Gastroesophageal sphincter (tissue), 4 donors: ENCODE data around the gene DHRSX. TPM values are rescaled to one million over a fixed set of nuclear protein-coding genes. Genes with fewer than 3 reads are reported as not detected.

Source experiments
- ATAC-seq: fragments of 150-250 bp; one replicate; pipeline ENCODE4 v1.9.1; 2016; ENCODE audit warnings: mild to moderate bottlenecking, moderate library complexity
- H3K27ac ChIP-seq, 4 donors: fragments of 200-600 bp; sonication (generic) in 3 of 4; 1 replicate in 3 of 4; 2 replicates in 1 of 4; pipeline ENCODE4 v1.5.1; 2016 to 2019
- H3K27me3 ChIP-seq: fragments of 200-600 bp; sonication (generic); one replicate; pipeline ENCODE4 v1.5.1; 2019
- H3K36me3 ChIP-seq, 2 donors: fragments of 200-600 bp; sonication (generic); one replicate each; pipeline ENCODE4 v1.5.1; 2019; ENCODE audit warnings: control low read depth in 1 of 2
- H3K4me1 ChIP-seq, 3 donors: fragments of 200-600 bp; sonication (generic); 1 replicate in 2 of 3; 2 replicates in 1 of 3; pipeline ENCODE4 v1.5.1; 2016 to 2019; ENCODE audit warnings: control low read depth in 2 of 3
- H3K4me3 ChIP-seq, 2 donors: fragments of 200-600 bp; sonication (generic); one replicate each; pipeline ENCODE4 v1.5.1; 2019; ENCODE audit warnings: mild to moderate bottlenecking in 1 of 2, moderate library complexity in 1 of 2
- H3K9me3 ChIP-seq, 3 donors: fragments of 200-600 bp; sonication (generic); one replicate each; pipeline ENCODE4 v1.5.1; 2017 to 2019; ENCODE audit warnings: control low read depth in 2 of 3
- CTCF ChIP-seq, 4 experiments: fragments of 200-600 bp in 2 of 4; fragments of 450-650 bp in 2 of 4; sonication (generic) in 1 of 4; IDR thresholded peaks; one replicate each; pipeline ENCODE4 v1.5.1; 2017 to 2019; ENCODE audit warnings: antibody characterized with exemption in 4 of 4, mild to moderate bottlenecking in 2 of 4, moderate library complexity in 2 of 4
- EP300 ChIP-seq: sonication (generic); formaldehyde crosslinking; IDR thresholded peaks from one replicate; pipeline ENCODE4 v1.6.1; 2017; ENCODE audit warnings: antibody characterized with exemption, mild to moderate bottlenecking
- POLR2A ChIP-seq, 2 donors: fragments of 450-650 bp; IDR thresholded peaks; one replicate each; pipeline ENCODE4 v1.6.1; 2017; ENCODE audit warnings: antibody characterized with exemption in 2 of 2, mild to moderate bottlenecking in 2 of 2, moderate library complexity in 1 of 2
- POLR2AphosphoS5 ChIP-seq: sonication (generic); formaldehyde crosslinking; IDR thresholded peaks from one replicate; pipeline ENCODE4 v1.6.1; 2017; ENCODE audit warnings: antibody characterized with exemption
- WGBS, 2 donors: methylation state at CpG; one replicate each; pipeline ENCODE4 v1.1.5; 2018; ENCODE audit warnings: low coverage in 1 of 2; 5-methylcytosine and 5-hydroxymethylcytosine counted together
- total RNA-seq, 4 donors: library from RNA; depleted of rRNA; stranded (reverse); fragments of >200 nt; gene quantifications; one replicate each; pipeline ENCODE4 v1.1.0, GENCODE V29; 2016

The DHRSX gene
- total RNA-seq, 4 donors from 2014 or later: 16.8 to 26.3 (median 21.1) TPM

DNA sequence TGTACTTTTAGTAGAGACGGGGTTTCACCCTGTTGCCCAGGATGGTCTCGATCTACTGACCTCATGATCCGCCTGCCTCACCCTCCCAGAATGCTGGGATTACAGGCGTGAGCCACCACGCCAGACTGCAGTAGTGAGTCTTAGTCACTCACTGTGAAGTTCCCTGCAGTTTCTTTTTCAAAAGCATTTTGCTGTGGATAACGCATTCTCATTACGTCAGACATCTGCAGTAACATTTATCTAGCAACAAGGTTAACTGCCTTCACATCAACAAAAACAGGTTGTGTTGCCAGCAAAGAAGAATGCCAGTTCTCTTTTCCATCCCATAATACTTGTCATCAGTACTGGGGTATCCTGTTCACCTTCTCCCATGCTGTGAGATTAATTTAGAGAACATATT lies 164.6 kb downstream of the DHRSX start:
- WGBS, 2 donors: 100% methylated on average over 5 of the region's 7 CpGs
- Histone ChIP-seq H3K4me3 (no peak overlapping the region), H3K27ac (no peak overlapping the region), H3K36me3 (peaks cover 0 to 8% of the 10 kb centered on the region in 2 donors), H3K9me3 (no peaks in the 10 kb centered on the region), H3K27me3 (no peaks in the 10 kb centered on the region), H3K4me1 (no peaks in the 10 kb centered on the region)
- no peak for ATAC-seq
- TF ChIP-seq CTCF (IDR thresholded peaks at IDR 0.05): no peak
- no peak for TF ChIP-seq POLR2A (IDR thresholded peaks at IDR 0.05)

GRCh38 chrX:2334237-2334636 lies 166.5 kb downstream of the DHRSX start:
- TF ChIP-seq EP300 (no peak), POLR2AphosphoS5 (no peak), POLR2A (IDR thresholded peaks at IDR 0.05) (no peak), CTCF (IDR thresholded peaks at IDR 0.05) (no peak)
- WGBS, 2 donors: 86% methylated on average over 5 of the region's 9 CpGs; no CpG with 5 or more reads in 1 of the 2 donors
- Histone ChIP-seq H3K9me3 (no peaks in the 10 kb centered on the region), H3K4me1 (no peaks in the 10 kb centered on the region), H3K27ac (no peak overlapping the region), H3K36me3 (no peaks in the 10 kb centered on the region), H3K4me3 (no peak overlapping the region), H3K27me3 (no peaks in the 10 kb centered on the region)
- no peak for ATAC-seq

- Histone ChIP-seq H3K27me3 (no peaks in the 10 kb centered on the region), H3K4me1 (no peaks in the 10 kb centered on the region), H3K27ac (no peak overlapping the region), H3K4me3 (no peak overlapping the region), H3K9me3 (no peaks in the 10 kb centered on the region), H3K36me3 (no peaks in the 10 kb centered on the region)
- TF ChIP-seq POLR2A (IDR thresholded peaks at IDR 0.05) (no peak), CTCF (IDR thresholded peaks at IDR 0.05) (no peak), EP300 (no peak), POLR2AphosphoS5 (no peak)
- WGBS, 2 donors: 59 to 60% methylated on average over 4 of the region's 4 CpGs
- no peak for ATAC-seq
These were observed 168.5 kb downstream of the DHRSX start for GRCh38 chrX:2332252-2332651.

DNA sequence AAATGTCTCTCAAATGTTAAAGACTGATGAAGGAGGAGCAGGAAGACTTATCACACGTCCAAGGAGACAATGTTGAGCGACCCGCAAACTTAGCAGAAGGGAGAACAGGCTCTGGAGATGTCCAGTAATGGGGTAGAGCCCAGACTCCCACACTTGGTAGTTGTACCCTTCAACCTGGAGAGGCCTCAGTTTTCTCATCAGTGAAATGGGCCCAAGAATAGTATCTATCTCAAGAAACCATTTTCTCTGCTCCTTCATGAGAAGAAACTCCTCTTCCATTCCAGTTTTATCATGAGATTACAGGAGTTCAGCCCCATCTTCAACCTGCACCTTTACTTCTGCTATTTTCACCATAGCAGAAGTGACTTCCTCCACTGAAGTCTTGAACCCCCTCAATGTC lies 169.9 kb downstream of the DHRSX start:
- H3K4me3 ChIP-seq: no peak overlapping the region
- 40 to 86% methylated on average over 1 to 3 of the region's 3 CpGs for WGBS, 2 donors
- H3K4me1 ChIP-seq: no peaks in the 10 kb centered on the region
- H3K27ac ChIP-seq: no peak overlapping the region
- no peak for ATAC-seq
- H3K9me3 ChIP-seq: no peaks in the 10 kb centered on the region
- H3K27me3 ChIP-seq: no peaks in the 10 kb centered on the region
- H3K36me3 ChIP-seq: no peaks in the 10 kb centered on the region
- TF ChIP-seq POLR2AphosphoS5 (no peak), POLR2A (IDR thresholded peaks at IDR 0.05) (no peak), EP300 (no peak), CTCF (IDR thresholded peaks at IDR 0.05) (no peak)

- no peak for ATAC-seq
- no peaks in the 10 kb centered on the region for H3K9me3 ChIP-seq
- no peak overlapping the region for H3K27ac ChIP-seq
- no peak overlapping the region for H3K4me3 ChIP-seq
- no peaks in the 10 kb centered on the region for H3K4me1 ChIP-seq
- H3K36me3 ChIP-seq: no peaks in the 10 kb centered on the region
- H3K27me3 ChIP-seq: no peaks in the 10 kb centered on the region
- WGBS, 2 donors: 38 to 62% methylated on average over 1 to 2 of the region's 2 CpGs
- TF ChIP-seq EP300: no peak
- TF ChIP-seq POLR2AphosphoS5: no peak
- no peak for TF ChIP-seq CTCF (IDR thresholded peaks at IDR 0.05)
- TF ChIP-seq POLR2A (IDR thresholded peaks at IDR 0.05): no peak
These were observed 170.3 kb downstream of the DHRSX start for GRCh38 chrX:2330487-2330886.
